Lower leg skin (tissue), 4 donors: ENCODE results near the gene BHLHE23. TPM values are rescaled to one million over a fixed set of nuclear protein-coding genes. Genes with fewer than 3 reads are reported as not detected.

ENCODE experiments used
- DNase-seq, 2 donors: peaks; one replicate each; pipeline ENCODE4 v3.0.0-alpha.2; 2019; ENCODE audit warnings: low spot score in 2 of 2
- H3K4me3 ChIP-seq: fragments of 200-600 bp; sonication (generic); 2 replicates; pipeline ENCODE4 v1.5.1; 2017; ENCODE audit warnings: mild to moderate bottlenecking, low read depth; ENCODE audit not compliant: poor library complexity, severe bottlenecking
- CTCF ChIP-seq, 3 donors: fragments of 450-650 bp; IDR thresholded peaks; one replicate each; pipeline ENCODE4 v1.5.1; 2016; ENCODE audit warnings: antibody characterized with exemption in 3 of 3, mild to moderate bottlenecking in 3 of 3, moderate library complexity in 2 of 3
- POLR2A ChIP-seq, 2 donors: fragments of 450-650 bp; IDR thresholded peaks; one replicate each; pipeline ENCODE4 v1.6.1; 2016 to 2017; ENCODE audit warnings: antibody characterized with exemption in 2 of 2, mild to moderate bottlenecking in 1 of 2, moderate library complexity in 1 of 2
- WGBS, 2 donors: methylation state at CpG; one replicate each; pipeline ENCODE4 v1.1.5; 2018; 5-methylcytosine and 5-hydroxymethylcytosine counted together
- intact Hi-C: fragments of 100-400 bp; cut with DNase I; formaldehyde crosslinking; loops from one replicate; pipeline ENCODE4 v1.15.0; 2023; ENCODE audit warnings: low total_unique reads
- total RNA-seq, 4 donors: library from RNA; depleted of rRNA; stranded (reverse); fragments of >200 nt; gene quantifications; one replicate each; pipeline ENCODE4 v1.1.0, GENCODE V29; 2016

BHLHE23 gene
- total RNA-seq, 4 donors from 2014 or later = 0.23 TPM; not detected in 3

- no peak overlapping the region for H3K4me3 ChIP-seq
- WGBS, 2 donors = 36% methylated on average over 25 to 31 of the region's 33 CpGs
- TF ChIP-seq POLR2A (IDR thresholded peaks at IDR 0.05) = no peak
- no peak for TF ChIP-seq CTCF (IDR thresholded peaks at IDR 0.05)
- DNase-seq = no peak
- intact Hi-C loops = loop anchor here (2.0 kb wide), 1 partner anchor 42 kb away; no protein-coding TSS in a partner anchor
Observed at GRCh38 chr20:62970307-62971210, 36.2 kb downstream of the BHLHE23 start.

GRCh38 chr20:62969939-62970306 is 36.8 kb downstream of the BHLHE23 start:
- intact Hi-C loops = loop anchor here (2.0 kb wide), 1 partner anchor 43 kb away; no protein-coding TSS in a partner anchor
- DNase-seq = no peak
- H3K4me3 ChIP-seq = no peak overlapping the region
- 78 to 84% methylated on average over 8 of the region's 8 CpGs for WGBS, 2 donors
- no peak for TF ChIP-seq CTCF (IDR thresholded peaks at IDR 0.05)
- TF ChIP-seq POLR2A (IDR thresholded peaks at IDR 0.05) = no peak

- 54 to 62% methylated on average over 16 of the region's 16 CpGs for WGBS, 2 donors
- TF ChIP-seq CTCF (IDR thresholded peaks at IDR 0.05) = no peak
- TF ChIP-seq POLR2A (IDR thresholded peaks at IDR 0.05) = no peak
- H3K4me3 ChIP-seq = no peak overlapping the region
- no peak for DNase-seq
- intact Hi-C loops = no loop called here
Observed at GRCh38 chr20:62969179-62969760, 37.5 kb downstream of the BHLHE23 start.

GRCh38 chr20:62968378-62969178 is 38.2 kb downstream of the BHLHE23 start:
- intact Hi-C loops = no loop called here
- 69 to 71% methylated on average over 21 of the region's 21 CpGs for WGBS, 2 donors
- TF ChIP-seq CTCF (IDR thresholded peaks at IDR 0.05) = no peak
- no peak for TF ChIP-seq POLR2A (IDR thresholded peaks at IDR 0.05)
- H3K4me3 ChIP-seq = no peak overlapping the region
- no peak for DNase-seq

GRCh38 chr20:62967628-62968351 is 39.0 kb downstream of the BHLHE23 start:
- 89 to 93% methylated on average over 24 to 26 of the region's 27 CpGs for WGBS, 2 donors
- no peak for DNase-seq
- no peak overlapping the region for H3K4me3 ChIP-seq
- intact Hi-C loops = no loop called here
- TF ChIP-seq CTCF (IDR thresholded peaks at IDR 0.05) (no peak), POLR2A (IDR thresholded peaks at IDR 0.05) (no peak)
